ENCODE data around the gene RAD51B. TPM values are rescaled to one million over a fixed set of nuclear protein-coding genes. Genes with fewer than 3 reads are reported as not detected.

Gene RAD51B
- total and polyA plus RNA-seq, 9 donors: 21.6 to 70.1 (median 35.1) TPM

GRCh38 chr14:68631394-68632053 lies 811.9 kb downstream of the RAD51B start:
- intact Hi-C loops (cut with DNase I): no loop called here

GRCh38 chr14:68632054-68632895 lies 812.7 kb downstream of the RAD51B start:
- intact Hi-C loops (cut with DNase I): no loop called here
- DNase-seq: no peak

More at GRCh38 chr14:68631394-68632053, 811.9 kb downstream of the RAD51B start:
- Histone ChIP-seq H3K9me3 (no peaks in the 10 kb centered on the region), H3K27ac (no peak overlapping the region), H3K4me3 (no peak overlapping the region), H3K27me3 (no peaks in the 10 kb centered on the region), H3K4me1 (ENCODE audit: insufficient read depth) (peaks cover 14% of the 10 kb centered on the region), H3K36me3 (no peaks in the 10 kb centered on the region)
- TF ChIP-seq EP300 (IDR thresholded peaks at IDR 0.05) (no peak), CTCF (IDR thresholded peaks at IDR 0.05) (no peak)
- WGBS, 3 donors: 91 to 93% (median 91%) methylated on average over 11 of the region's 11 CpGs
- no peak for DNase-seq

GRCh38 chr14:68633131-68633991 lies 813.8 kb downstream of the RAD51B start:
- H3K36me3 ChIP-seq: no peaks in the 10 kb centered on the region
- H3K9me3 ChIP-seq: no peaks in the 10 kb centered on the region
- no peaks in the 10 kb centered on the region for H3K27me3 ChIP-seq
- H3K27ac ChIP-seq: peak overlapping the region in 1 of 2 donors; percentile 9
- 35 to 40% (median 40%) methylated on average over 15 of the region's 15 CpGs for WGBS, 3 donors
- peaks cover 12% of the 10 kb centered on the region for H3K4me1 ChIP-seq (ENCODE audit: insufficient read depth)
- TF ChIP-seq POLR2A (IDR thresholded peaks at IDR 0.05): no peak
- TF ChIP-seq EP300 (IDR thresholded peaks at IDR 0.05): no peak
- no peak for TF ChIP-seq CTCF (IDR thresholded peaks at IDR 0.05)
- peak in 1 of 5 donors; percentile 32 for DNase-seq
- no peak overlapping the region for H3K4me3 ChIP-seq
- intact Hi-C loops (cut with DNase I): no loop called here

More at GRCh38 chr14:68632054-68632895, 812.7 kb downstream of the RAD51B start:
- no peaks in the 10 kb centered on the region for H3K36me3 ChIP-seq
- H3K9me3 ChIP-seq: no peaks in the 10 kb centered on the region
- no peak for TF ChIP-seq EP300 (IDR thresholded peaks at IDR 0.05)
- no peak for TF ChIP-seq CTCF (IDR thresholded peaks at IDR 0.05)
- no peak for TF ChIP-seq POLR2A (IDR thresholded peaks at IDR 0.05)
- peak overlapping the region in 1 of 2 donors; percentile 9 for H3K27ac ChIP-seq
- H3K4me3 ChIP-seq: no peak overlapping the region
- WGBS, 3 donors: 86 to 89% (median 89%) methylated on average over 19 of the region's 19 CpGs
- H3K4me1 ChIP-seq (ENCODE audit: insufficient read depth): peaks cover 12% of the 10 kb centered on the region
- no peaks in the 10 kb centered on the region for H3K27me3 ChIP-seq

- no peak overlapping the region for H3K27ac ChIP-seq
- peaks cover 20% of the 10 kb centered on the region for H3K4me1 ChIP-seq (ENCODE audit: insufficient read depth)
- H3K36me3 ChIP-seq: no peaks in the 10 kb centered on the region
- peak in 1 of 5 donors; percentile 13 for DNase-seq
- no peaks in the 10 kb centered on the region for H3K9me3 ChIP-seq
- H3K4me3 ChIP-seq: no peak overlapping the region
- WGBS, 3 donors: 61 to 62% (median 61%) methylated on average over 9 of the region's 9 CpGs
- intact Hi-C loops (cut with DNase I): no loop called here
- TF ChIP-seq CTCF (IDR thresholded peaks at IDR 0.05) (no peak), EP300 (IDR thresholded peaks at IDR 0.05) (no peak), POLR2A (IDR thresholded peaks at IDR 0.05) (no peak)
- no peaks in the 10 kb centered on the region for H3K27me3 ChIP-seq
Observed at GRCh38 chr14:68634332-68634731, 814.8 kb downstream of the RAD51B start.

All from ovary (tissue), 9 donors.